Renal pelvis (tissue), 4 donors: ENCODE data around the gene ATP13A3. TPM values are rescaled to one million over a fixed set of nuclear protein-coding genes. Genes with fewer than 3 reads are reported as not detected.
"Not testable (repeated sequence)": the region's sequence is repeated elsewhere in the genome, so short reads cannot be mapped to it uniquely, and the experiment has no call there.

Source experiments
- DNase-seq: peaks from one replicate; pipeline ENCODE4 v3.0.0-alpha.2; 2013
- polyA plus RNA-seq, 3 donors: library from polyadenylated mRNA; unstranded; fragments of 120-200 nt; gene quantifications; one replicate each; pipeline ENCODE4 v1.2.1, GENCODE V29; 2013; ENCODE audit not compliant: insufficient read length in 3 of 3

Gene ATP13A3
- polyA plus RNA-seq, 3 donors: 86.7 to 123 (median 114) TPM

DNA sequence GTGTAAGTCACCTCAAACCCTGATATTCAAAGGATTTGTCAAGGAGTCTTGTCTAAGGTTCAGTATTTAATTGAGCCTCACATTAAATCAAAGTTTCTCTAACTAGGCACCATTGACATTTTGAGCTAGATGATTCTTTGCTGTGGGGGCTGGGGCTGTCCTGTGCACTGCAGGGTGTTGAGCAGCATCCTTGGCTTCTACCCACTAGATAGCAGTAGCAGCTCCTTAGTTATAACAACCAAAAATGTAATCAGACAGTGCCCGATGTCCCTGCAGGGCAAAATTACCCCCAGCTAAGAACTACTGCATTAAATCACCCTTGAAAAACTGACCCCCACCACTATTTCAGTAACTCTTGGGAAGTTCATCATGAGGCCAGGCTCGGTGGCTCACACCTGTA lies 17.3 kb upstream of the ATP13A3 start:
- DNase-seq: no peak

DNA sequence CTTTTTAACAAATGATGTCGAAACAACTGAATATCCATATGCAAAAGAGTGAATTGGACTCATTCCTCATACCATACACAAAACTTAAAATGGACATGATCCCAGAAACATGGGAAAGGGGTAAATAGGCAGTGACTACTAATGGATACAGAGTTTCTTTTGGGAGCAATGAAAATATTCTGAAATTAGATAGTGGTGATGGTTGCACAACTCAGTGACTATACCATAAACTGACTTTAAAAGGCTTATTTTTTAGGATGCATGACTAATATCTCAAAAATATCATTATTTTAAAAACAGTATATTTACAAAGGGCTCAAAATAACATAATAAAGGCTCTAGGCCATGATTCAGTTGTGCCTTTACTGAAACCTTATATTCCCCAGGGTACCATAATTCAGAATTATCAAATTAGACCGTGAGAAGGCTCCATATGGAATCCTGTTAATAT lies 16.3 kb upstream of the ATP13A3 start:
- DNase-seq: no peak

DNA sequence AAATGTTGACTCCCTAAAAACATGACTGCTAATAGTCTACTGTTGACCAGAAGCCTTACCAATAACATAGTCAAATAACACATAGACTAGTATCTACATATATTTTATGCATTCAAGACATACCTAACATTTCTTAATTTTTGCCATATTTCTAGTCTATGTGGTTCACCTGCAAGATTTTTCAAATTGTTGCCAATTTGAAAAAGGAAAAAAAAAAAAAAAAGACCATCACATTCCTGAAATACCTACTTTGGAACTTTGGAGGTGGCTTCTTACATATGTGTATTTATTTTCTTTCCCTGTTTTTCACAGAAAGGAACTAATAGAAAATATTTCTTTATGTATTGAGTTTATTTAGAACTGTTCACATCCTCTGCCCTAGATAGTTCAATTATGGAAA lies 13.4 kb upstream of the ATP13A3 start:
- no peak for DNase-seq

DNA sequence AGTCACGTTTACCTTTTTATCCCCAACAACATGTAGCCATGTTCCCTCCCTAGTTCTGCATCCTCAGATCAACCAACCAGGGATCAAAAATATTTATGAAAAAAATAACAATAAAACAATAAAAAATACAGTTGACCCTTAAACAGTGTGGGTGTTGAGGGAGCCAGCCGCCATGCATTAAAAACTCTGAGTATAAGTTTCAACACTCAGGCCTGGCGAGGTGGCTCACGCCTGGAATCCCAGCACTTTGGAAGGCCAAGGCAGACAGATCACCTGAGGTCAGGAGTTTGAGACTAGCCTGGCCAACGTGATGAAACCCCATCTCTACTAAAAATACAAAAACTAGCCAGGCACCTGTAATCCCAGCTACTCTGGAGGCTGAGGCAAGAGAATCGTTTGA lies 12.7 kb upstream of the ATP13A3 start:
- DNase-seq: not testable (repeated sequence)

DNA sequence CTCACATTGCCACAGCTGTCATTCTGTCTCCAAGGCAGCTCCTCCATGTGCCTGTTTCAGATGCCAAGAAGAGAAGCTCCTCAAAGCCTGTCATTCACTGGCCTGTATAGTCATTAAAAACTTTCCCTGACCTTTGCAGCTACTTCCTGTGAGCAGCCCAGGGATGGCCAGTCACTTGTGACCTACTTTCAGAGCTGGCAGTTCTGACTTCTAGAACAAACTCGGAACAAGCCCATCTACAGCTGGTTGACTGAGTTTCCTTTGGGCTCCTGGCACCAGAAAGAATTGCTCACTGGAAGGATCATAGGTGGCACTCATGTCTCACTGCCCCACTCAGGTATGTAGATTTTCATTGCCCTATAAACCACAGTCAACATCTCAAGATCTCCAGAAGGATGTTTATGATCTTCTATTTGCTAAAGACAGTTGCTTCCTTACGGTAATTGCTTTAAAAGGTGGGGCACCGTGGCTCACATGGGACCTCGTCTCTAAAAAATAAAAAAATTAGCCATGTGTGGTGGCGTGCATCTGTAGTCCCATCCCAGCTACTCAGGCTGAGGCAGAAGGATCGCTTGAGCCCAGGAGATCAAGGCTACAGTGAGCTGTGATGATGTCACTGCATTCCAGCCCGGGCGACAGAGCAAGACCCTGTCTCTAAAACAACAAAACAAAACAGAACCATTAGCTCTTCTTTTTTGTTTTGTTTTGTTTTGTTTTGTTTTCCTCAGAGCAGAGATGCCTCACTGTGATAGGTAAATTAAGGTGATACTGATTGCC lies 11.2 kb upstream of the ATP13A3 start:
- DNase-seq: no peak

DNA sequence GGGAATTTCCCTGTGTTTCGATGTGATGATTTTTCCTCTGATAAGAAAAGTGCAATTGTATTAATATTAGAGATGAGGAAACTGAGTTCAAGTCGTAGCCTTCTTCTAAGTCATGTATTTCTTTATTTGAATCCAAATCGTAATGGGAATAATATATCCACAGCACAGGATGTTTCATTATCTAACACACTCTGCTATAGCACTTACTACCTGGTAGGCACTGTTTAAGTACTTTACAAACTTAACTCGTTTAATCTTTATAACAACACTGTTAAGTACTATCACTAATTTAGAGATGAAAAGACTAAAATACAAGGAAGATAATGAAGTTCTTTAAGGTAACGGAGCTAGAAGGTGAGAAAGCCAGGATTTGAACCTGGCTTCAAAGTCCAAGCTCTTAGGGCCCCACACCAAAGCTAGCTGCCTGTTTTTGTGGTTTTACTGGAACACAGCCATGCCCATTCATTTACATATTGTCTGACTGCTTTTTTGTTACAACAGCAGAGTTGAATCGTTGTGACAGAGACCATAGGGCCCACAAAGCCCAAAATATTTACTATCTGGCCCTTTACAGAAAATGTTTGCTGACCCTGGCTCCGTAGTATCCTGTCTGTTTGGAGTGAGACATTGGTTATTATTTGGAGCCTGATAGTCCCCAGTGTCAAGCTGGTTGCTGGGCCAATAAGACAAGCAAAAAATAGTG lies 9.6 kb upstream of the ATP13A3 start:
- no peak for DNase-seq

DNA sequence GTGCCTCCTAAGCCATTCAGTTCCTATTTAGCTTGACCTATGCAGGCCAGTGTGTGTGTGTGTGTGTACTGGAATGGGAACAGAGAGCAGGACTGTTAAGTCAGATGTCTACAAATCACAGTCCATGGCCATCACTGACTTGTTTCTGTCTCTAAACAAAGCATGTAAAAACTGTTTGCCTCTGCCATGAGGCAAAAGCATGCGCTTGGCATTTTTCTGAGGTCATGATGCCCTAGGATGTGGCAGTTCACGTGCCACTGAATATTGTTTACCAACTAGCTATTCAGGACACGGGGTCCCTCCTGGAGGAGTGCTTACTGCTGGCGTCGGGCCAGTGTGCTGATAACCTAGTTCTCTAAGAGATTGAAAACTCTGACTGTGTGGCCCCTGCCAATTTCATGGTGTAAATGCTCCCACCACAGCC lies 8.2 kb upstream of the ATP13A3 start:
- no peak for DNase-seq

DNA sequence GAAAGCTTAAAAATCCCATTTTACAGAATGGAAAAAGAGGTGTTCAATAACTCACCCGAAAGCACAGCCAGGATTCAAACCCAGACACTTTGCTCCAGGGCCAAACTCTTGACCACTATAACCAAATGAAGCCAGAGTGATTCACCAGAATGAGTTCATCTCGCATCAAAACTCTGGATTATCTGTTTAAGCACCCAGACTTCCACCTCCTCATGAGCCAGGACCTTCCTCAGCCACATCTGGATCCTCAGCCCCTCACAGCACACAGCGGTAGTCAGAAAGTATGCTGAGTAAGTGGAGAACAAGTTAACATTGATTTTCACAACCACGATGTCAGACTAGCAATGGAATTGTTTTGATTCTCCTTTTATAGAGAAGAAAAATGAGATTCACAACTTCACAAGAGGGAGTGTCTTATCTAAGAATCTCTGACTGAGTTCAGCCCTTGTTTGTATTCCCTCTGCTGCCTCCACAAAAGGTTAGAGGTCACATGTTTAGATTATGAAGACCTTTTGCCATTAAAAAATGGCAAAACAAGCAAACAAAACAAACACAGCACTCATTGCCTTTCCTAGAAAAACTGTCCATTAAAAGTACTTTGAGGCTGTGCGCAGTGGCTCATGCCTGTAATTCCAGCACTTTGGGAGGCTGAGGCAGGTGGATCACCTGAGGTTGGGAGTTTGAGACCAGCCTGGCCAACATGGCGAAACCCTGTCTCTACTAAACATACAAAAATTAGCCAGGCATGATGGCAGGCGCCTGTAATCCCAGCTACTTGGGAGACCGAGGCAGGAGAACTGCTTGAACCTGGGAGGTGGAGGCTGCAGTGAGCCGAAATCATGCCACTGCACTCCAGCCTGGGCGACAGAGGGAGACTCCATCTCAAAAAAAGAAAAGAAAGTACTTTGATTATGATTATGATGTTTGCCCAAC lies 7.5 kb upstream of the ATP13A3 start:
- DNase-seq: not testable (repeated sequence)

DNA sequence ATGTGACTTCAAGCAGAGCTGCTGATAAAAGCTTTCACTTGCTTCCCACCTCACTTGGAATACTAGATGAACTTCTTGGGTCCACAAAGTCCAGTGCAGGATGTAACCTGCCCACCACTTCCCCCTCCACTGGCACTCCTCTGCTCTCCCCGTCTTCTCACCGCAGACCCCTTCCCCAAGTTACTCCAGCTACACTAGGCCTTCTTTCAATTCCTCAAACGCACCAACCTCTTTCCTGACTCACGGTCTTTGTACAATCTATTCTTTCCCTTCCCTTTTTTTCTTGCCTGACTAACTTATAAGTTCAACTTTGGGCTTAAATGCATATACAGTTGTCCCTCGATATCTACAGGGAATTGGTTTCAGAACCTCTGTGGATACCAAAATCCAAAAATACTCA lies 5.2 kb upstream of the ATP13A3 start:
- DNase-seq: no peak

DNA sequence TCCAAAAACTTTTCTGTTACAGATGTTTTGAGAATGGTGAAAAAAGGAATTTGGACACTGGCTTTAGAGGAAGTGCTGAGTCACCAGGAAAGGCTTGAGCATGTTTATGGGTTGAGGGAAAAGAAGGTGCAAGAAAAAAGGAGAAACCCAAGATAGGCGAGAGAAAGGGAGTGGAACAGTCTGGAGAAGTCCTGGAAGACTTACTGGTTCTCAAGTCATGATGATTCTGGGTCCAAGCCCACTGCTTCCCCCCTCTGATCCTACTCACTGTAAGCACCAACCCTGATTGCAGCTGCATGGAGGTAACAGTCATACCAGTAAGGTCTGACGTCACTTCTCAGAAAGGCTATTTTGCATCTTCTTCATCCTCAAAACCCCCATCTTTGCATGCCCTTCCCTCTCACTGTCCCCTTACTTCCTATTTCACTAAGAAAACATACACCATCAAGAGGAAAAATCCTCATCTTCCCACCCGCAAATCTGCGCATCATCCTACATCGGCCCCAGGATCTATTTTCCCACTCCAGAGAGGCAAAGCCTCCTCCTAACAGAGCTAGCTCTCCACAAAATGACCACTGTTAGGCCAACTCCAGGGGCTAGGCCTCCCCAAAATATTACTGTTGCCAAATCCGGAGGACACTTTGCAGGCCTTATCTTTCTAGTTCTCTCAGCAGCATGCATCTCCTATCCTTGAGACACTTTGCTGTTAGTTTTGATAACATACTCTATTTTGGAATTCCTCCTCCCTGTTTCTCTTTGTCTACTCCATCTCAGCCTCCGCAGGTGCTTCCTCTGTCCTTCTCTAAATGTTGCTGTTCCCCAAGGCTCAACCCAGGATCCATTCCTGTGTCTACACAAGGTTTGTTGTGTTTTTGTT lies 3.2 kb upstream of the ATP13A3 start:
- no peak for DNase-seq

DNA sequence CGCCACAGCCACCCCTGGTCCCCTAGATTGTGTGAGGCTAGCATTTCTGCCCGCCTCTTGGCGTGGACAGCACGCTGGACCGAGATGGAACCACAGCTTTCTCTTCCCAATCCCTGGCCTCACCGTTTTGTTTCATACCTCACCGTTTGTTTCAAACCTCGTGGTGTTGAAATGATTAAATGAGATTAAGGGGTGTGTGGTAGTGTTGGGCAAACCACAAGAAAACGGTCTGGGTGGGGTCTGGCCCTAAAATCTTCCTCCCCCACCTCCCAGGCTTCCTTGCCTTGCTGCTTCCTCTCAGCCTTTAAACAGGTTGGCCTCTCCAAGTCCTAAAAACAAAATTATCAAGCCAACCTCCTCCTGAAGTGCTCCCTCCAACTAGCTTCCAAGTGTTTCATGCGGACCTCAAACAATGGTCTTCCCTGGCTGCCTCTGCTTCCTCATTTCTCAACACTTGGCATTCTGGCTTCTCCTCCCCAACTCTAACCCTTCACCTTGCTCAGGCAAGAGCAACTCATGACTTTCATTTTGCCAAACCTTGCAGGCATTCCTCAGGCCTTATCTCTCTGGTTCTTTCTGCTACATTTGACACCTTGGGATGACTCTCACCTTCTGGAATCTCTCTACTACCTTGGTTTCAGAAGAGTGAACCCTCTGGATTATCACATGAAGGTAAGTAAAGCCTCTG lies 1.4 kb upstream of the ATP13A3 start:
- DNase-seq: no peak

DNA sequence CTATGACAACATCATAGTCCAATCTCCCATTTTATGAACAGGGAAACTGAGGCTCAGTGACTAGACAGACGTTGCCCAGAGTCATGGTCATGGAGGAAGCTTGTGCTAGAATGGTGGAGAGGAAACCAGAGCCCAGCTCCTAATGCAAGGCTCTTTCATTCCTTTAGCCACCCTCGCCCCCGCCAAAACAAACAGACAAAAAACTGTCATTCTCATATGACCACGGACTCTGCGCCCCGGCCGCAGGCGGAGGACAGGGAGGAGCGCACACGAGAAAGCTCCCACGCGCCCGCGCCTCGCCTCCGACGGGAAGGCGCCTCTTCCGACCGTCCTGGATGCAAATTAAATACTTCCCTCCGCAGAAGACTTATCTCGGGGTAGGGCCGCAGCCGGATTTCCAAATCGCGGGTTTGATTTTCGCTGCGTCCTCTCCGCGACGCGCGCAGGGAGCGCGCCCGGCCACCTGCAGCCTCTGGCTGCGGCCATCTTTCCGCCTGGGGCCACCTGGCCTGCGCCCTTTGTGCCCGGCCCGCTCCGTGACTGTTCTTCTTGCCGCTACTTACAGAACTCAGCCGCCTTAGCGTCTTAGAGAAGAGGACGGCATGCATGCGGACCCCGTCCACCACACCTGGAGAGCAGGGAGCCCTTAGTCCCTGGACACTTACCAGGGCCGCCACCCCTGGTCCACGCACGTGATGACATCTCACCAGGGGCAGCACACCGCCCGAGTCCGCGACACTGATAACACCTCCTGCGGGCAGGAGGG lies 670 bp upstream of the ATP13A3 start:
- DNase-seq: peak; percentile 52

DNA sequence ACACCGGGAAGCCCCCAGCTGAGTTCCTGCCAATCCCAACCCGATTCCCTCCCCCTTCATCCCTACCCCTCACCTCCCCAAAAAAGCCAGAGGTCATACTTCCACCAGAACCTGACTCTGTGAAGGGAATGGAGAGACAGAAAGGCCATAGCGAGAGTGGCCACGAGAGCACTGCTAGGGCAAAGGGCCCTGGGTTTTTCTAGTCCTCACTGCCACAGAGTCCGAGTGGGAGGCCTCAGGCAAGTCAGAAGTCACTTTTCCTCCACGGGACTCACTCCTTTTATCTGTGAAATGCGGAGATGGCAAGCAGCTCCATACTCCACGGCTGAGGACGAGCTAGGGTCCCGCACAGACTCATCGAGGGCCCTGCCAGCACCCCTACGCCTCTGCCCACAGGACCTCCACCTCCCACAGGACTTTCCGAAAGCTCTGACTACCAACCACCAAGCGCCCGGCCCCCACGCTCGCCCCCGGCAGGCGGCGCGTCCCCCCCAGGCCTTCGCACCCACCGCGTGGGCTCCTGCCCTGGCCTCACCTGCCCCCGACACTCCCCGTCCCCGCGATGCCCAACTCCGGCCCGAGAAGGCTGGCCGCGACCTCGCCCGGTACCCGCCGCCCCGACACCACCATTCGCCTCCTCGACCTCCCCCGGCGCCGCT lies 792 bp downstream of the ATP13A3 start:
- no peak for DNase-seq

DNA sequence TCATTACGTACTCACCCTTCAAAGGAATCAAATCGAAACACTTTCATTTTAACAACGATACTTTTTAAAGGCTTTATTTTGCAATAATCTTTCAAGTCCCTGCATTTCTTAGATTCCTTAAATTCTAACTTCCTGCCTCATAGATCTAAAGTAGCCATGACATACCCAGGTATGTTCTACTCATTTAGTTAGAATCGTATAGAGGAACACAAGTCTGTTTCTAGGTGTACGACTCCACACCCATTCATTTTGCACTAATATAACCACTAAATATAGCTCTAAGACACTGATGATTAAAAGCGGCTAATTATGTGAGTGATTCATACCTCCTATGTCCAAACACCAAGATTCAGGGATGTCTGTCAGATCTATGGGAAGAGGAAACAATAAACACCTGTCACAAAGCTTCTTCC lies 1.3 kb downstream of the ATP13A3 start:
- DNase-seq: no peak

DNA sequence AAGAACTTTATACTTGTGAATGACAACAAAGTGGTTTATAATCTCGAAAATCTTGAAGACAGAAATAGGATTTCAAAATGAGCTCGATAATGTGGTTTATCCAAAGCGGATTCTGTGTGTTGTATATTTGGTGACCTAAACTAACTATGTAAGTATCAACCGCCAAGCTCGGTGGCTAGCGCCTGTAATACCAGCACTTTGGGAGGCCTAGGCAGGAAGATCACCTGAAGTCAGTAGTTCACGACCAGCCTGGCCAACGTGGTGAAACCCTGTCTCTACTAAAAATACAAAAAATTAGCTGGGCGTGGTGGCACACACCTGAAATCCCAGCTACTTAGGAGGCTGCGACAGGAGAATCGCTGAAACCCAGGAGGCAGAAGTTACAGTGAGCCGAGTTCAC lies 2.2 kb downstream of the ATP13A3 start:
- DNase-seq: no peak

DNA sequence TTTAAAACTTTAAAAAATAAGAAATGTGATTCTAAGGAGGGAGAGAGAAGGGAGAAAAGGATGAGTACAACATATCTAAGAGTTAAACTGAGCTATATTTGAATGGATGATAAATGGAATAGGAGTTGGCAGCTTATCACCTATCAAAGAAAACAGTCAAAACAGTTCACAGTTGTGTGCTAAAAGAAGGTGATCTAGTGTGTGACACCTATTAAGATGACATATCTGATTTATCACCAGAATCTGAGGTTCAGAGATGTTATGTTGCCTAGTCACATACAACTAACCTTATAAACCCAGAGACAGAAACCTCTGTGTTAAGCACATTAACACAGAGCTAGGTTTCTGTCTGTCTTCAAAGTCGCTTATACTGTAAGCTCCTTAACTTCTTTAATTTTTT lies 3.0 kb downstream of the ATP13A3 start:
- DNase-seq: no peak

DNA sequence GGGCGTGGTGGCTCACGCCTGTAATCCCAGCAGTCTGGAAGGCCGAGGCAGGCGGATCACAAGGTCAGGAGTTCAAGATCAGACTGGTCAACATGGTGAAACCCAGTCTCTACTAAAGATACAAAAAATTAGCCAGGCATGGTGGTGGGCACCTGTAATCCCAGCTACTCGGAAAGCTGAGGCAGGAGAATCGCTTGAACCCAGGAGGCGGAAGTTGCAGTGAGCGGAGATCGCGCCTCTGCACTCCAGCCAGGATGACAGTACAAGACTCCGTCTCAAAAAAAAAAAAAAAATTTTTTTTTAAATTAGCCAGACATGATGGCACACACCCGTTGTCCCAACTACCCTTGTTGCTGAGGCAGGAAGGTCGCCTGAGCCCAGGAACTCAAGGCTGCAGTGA lies 4.0 kb downstream of the ATP13A3 start:
- not testable (repeated sequence) for DNase-seq

DNA sequence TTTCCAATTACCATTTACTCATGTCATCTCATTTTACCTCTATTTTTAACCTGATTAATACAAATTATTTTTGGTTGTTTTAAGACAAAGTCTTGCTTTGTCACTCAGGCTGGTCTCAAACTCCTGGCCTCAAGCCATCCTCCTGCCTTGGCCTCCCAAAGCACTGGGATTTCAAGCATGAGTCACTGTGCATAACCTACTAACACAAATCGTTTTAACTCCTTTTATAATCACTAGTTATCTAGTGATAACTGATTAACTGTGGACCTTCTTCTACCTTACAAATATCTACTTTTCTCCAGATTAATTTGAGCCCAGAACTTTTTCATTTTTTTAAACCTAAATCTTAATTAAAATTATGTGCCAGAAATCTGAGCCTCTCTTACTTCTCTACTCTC lies 4.6 kb downstream of the ATP13A3 start:
- no peak for DNase-seq

DNA sequence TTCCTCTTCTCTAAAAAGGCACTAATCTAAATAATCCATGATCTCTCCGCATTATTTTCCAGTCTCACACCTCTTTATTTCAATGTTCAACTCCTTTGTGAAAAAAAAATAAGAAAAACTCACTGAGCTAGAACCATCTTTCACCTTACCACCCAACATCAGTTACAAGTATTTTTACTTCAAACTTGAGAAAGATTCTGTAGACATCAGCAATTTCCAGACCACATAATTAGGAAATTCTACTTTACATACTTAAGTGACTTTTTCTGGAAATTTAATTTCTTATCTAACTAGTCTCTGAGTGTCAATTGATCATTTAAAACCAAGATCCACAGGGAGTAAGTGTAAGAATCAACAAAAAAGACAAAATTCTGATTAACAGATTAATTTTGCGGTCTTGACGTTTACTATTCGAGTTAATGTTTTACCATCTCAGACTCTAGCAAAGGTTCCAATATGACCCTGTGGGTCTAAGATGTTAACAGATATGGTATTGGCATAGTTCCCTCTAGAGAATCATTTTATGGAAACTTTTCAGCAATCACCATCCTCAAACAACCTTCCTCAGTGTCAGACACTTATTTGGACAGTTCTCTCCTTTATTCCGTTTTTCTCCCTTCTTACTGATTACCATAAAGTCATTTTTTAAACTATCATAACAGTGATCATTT lies 5.1 kb downstream of the ATP13A3 start:
- no peak for DNase-seq
